GM19023 (cell line): ENCODE results near the gene FBXO42.

Experiments used
- ATAC-seq: cut with Tn5 transposase; IDR thresholded peaks from one replicate; pipeline ENCODE4 v1.9.1; 2021; ENCODE audit warnings: mild to moderate bottlenecking, moderate library complexity; ENCODE audit not compliant: unreplicated experiment

FBXO42 gene

DNA sequence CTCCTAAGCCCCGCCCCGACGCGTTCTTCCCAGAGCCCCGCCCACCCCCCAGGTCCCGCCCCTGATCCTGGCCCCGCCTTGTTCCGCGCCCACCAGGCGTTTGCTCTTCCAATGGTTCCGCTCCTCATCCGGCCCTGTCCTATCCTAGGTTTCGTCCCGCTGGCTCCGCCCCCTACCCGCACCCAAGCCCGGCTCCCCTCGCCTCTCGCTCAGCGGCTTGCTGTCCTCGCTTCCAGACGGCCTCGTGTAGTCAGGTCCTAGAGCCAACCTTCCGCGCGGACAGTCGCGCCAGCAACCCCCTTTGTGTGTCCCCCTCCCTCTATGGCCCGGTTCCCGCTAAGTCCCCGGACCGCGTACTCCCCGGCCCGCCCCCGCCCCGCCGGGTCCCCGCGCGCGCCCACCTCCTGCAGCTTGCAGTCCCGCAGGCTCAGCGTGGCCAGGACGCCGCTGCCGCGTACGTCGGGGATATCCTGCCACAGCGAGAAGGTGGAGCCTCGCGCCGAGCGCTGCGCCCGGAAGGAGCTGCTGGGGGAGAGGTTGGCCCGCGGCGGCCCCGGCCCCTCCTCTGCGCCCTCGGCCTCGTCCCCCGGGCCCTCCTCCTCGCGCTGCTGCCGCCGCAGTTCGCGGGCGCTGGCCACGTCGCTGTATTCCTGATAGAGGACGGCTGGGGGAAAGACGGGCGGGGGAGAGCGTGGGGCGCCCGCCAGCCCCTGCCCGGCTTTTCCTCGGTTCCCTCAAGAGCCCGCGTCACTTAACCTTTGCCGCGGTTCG, 145.5 kb downstream of the FBXO42 start:
- peak; percentile 73 for ATAC-seq

DNA sequence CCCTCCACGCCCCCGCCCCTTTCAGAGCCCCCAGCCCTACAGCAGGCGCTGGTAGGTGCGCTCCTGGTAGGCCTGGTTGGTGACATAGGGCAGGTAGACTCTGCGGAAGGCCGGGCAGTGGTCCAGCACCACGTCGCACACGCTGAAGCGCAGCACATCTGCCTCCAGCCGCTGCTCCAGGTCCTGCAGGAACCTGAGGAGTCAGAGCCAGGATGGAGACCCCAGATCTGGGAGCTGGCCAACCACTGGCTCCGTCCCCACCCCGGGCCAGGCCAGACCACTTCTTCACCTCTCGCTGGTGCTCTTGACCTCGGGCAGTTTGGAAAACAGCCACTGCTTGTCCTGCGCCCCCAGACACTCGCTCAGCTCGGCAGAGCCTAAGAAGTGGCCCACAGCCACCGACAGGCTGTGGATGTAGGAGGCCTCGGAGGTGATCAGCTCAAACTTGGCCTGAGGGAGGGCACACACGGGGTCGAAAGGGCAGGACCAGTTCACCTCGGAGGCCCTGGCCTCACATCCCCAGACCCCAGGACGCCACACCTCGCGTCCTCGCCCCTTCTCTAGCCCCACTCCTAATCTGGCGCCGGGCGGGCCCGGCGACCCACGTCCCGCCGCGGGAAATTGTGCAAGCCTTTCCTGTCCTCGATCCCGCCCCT, 146.3 kb downstream of the FBXO42 start:
- peak; percentile 20 for ATAC-seq

- ATAC-seq = no peak
Observed at GRCh38 chr1:16205334-16205671, 147.0 kb downstream of the FBXO42 start.

DNA sequence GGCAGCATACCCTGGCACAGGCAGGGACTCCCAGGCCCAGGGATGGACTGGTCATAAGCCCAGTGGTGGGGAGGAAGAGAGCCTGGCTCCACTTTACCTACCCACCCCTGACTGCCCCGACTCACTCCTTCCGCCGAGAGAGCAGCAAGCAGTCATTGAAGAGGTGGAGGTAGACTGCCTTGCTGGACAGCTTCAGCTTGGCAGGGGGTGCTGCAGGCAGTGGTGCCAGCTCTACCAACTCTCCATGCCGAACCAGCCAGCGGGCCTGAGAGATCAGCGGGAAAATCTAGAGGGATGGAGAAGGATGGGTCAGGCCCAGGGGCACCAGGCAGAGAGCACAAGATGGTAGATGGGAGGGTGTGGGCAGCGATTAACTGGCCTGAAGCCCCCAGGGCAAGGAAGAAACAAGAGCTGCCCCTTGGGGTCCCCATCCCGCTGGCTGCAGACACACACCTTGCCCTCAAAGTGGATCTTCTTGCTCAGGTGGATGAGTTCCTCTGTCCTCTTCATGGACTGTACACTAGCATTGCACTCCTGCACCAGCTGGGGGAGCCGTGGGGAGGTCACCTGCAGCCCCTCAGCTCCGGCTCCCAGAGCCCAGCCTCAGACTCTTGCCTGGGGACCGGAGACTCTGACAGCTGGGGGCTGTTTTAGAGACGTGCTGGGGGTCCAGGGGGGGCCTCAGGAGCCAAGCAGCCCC, 147.5 kb downstream of the FBXO42 start:
- no peak for ATAC-seq

- ATAC-seq = no peak
Observed at GRCh38 chr1:16204216-16204615, 148.1 kb downstream of the FBXO42 start.

DNA sequence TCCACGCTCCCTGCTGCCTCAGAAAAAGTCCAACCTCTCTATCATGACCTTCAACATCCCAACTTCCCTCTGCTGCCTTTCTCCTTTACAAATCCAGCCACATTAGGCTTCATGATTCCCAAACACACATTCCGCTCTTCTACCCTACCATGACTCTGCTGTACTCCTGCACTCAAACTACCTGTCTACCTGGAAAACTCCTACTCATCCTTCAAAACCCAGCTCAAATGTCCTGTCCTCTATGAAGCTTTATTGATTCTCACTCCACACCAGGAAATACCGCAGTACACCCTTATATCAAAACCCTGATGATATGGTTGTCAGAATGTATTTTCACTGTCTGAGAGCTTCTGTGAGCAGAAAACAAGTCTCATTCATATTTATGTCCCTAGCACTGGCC, 148.7 kb downstream of the FBXO42 start:
- no peak for ATAC-seq

GRCh38 chr1:16202281-16203210, 149.7 kb downstream of the FBXO42 start:
- ATAC-seq = no peak

- ATAC-seq = no peak
Observed at GRCh38 chr1:16199700-16200099, 152.6 kb downstream of the FBXO42 start.

DNA sequence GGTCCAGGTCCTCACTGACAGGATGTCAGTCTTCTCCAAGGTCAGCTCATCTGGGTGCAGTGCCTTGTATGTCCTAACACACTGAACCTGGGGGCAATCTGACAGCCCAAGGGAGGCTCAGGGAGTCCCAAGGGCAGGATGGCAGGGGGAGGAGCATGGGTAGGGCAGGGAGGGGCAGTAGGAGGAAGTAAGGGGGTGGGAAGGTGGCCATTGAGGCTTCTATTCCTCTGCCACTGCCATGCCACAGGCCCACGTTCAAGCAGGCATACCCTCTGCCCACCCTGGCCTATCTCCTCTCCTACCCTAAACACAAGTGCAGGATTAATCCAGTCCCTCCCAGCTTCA, 153.2 kb downstream of the FBXO42 start:
- no peak for ATAC-seq

DNA sequence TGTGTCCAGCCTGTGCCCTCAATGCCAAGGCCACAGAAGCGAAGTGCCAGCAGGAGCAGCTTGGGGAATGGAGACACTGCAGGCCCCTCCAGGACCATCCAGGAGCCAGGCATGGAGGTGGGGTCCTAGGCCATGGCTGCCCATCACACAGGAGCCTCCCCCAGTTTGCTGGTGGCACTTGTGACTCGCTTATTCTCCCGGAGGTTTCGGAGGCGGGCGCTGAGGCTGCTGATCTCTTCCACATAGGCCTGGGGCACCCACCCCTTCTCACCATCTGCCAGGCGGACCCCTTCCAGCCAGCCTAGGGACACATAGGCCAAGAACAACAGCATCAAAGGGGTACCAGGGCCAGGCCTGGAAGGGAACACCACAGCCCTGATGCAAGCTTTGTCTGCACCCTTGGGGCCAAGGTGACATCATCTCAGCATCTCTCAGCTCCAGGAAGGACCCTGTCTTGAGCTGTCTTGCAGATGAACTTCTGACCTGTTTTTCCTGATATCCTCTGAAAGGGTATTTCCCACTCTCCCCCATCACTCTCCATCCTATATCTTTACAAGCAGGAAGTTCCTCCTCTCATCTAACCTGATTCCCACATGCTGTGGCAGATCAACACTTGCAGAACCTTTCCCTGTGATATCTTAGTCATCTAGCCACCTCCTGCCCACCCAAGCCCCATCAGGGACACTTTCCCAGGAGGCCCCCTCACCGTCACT, 153.7 kb downstream of the FBXO42 start:
- no peak for ATAC-seq

DNA sequence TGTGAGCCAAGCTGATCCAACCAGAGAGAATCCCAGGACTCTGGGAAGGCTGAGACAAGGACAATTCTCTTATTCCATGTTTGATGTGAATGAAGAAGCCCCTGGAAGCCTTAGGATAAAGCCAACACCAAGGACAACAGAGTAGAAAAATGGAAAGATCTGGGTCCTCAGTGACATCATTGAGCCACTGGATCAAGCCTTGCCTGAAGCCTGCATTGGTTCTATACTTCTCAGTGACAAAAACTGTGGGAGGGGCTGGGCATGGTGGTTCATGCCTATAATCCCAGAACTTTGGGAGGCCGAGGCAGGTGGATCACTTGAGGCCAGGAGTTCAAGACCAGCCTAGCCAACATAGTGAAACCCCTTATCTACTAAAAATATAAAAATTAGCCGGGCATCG, 155.4 kb downstream of the FBXO42 start:
- no peak for ATAC-seq
